DMS79 treated with DMSO at 0.1 percent for 48 hours (cell line): ENCODE measurements around the gene NRL.

Experiments used
- DNase-seq: peaks from one replicate; lab custom pipeline; 2025; lab: John Stamatoyannopoulos, UW

Gene NRL

DNA sequence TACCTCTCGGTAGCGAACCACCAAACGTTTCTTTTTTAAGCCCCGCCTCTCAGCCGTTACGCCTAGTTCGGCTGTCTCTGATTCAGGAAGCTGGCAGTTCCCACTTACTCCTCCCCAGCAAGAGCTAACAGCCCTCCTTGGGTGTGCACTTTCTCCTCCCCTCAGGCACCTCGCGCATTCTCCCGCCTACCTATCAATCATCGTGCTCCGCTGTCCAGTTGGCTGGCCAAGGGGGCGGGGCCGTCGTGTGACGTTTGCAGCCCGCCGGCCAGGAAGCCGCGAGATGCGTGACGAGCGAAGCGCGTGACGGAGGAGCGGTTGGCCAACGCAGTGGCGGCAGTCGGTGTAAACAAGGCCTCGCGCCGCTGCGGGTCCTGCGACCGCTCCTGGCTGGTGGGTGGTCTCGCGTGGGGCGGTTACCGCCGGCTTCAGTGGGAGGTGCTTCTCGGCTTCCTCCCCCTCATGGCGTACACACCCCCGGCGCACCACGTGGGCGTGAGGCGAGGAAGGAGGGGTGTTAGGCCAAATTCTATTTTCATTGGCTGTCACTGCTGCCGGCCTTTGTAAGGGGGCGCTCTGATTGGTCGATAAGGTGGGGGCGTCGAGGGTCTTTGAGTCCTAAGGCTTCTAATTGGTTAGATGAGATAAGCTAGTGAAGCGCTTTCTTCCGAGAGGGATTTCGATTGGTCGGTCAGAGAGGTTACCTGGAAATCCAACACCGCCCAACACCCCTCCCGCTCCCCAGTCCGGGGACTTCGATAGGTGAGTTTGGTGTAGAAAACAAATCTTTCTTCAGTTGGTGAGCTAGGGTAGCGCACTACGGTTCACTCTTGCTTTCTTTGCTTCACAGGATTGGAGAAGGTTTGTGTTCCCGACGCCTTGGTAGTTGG, at the start of gene NRL, which contains the start of gene DCAF11:
Gene NRL, minus strand, starts transcription at position 418 of the 890 bp plus-strand sequence. CDS start 32,101 bp downstream, outside the sequence.
Gene DCAF11, plus strand, starts transcription at position 246 of the 890 bp plus-strand sequence. CDS start 818 bp downstream, outside the sequence.
- peak; percentile 100 for DNase-seq

GRCh38 chr14:24162093-24162492, 47.3 kb upstream of the NRL start:
- no peak for DNase-seq

GRCh38 chr14:24160850-24161804, 46.4 kb upstream of the NRL start, which contains the start of gene IRF9:
Gene IRF9 (plus strand): TSS chr14:24161265. CDS start chr14:24162145, 880 bp downstream.
- peak; percentile 99 for DNase-seq

DNA sequence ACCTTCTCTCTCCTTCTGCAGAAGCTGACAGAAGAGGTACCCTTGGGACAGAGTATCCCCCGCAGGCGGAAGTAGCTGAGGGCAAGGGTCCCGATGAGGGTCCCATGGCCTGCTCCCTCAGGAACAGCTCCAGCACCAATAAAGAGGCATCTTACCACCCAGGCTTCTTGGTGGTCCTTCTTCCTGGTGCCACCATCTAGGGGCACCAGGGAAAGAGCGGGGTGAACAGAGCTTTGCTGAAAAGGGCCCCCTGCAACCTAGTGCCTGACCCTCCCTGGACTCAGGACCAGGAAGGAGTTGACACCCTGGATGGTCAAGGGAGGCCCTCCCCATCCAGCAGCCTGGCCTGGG, 45.7 kb upstream of the NRL start:
- no peak for DNase-seq

GRCh38 chr14:24159777-24160498, 45.2 kb upstream of the NRL start:
- no peak for DNase-seq

GRCh38 chr14:24157331-24157730, 42.6 kb upstream of the NRL start:
- no peak for DNase-seq

DNA sequence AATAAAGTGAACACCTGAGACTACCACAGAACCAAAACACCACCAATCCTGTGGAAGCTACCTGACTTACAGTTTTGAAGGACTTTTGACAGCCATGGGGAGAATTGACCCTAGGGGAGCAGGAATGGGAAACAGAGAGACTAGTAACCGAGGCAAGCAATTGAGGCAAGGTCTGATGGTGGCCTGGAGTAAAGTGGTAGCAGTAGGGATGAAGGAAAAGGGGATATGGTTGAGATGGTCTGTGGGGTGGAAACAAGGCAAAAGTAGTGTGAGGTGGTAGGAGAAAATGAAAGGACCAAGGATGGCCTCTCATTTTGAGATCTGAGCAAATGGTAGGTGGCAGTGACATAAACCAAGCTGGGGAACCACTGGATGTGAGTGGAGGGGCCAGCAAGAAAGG, 42.1 kb upstream of the NRL start:
- DNase-seq, result no peak

DNA sequence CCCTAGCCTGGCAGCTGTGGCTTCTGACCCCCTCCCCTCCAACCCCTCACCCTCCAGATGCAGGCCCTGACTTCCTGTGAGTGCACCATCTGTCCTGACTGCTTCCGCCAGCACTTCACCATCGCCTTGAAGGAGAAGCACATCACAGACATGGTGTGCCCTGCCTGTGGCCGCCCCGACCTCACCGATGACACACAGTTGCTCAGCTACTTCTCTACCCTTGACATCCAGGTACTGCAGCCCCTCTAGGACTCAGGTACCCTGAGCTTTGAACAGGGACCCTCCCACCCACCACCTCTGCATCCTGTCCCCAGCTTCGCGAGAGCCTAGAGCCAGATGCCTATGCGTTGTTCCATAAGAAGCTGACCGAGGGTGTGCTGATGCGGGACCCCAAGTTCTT, 40.4 kb upstream of the NRL start:
- DNase-seq, result no peak

- DNase-seq, result no peak
Observed at GRCh38 chr14:24151404-24152080, 36.8 kb upstream of the NRL start.

- DNase-seq, result no peak
Observed at GRCh38 chr14:24150993-24151392, 36.2 kb upstream of the NRL start.

- DNase-seq, result no peak
Observed at GRCh38 chr14:24150567-24150966, 35.8 kb upstream of the NRL start.

DNA sequence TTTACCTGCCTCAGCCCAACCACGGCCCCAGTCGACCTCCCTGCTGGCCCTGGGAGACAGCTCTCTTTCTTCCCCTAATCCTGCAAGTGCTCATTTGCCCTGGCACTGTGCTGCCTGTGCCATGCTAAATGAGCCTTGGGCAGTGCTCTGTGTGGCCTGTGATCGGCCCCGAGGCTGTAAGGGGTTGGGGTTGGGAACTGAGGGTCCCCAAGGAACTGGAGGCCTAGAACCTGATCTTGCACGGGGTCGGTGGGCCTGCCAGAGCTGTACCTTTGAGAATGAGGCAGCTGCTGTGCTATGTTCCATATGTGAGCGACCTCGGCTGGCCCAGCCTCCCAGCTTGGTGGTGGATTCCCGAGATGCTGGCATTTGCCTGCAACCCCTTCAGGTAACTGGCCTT, 35.3 kb upstream of the NRL start:
- DNase-seq, result no peak

- DNase-seq, result no peak
Observed at GRCh38 chr14:24149302-24149969, 34.7 kb upstream of the NRL start.

GRCh38 chr14:24147761-24148428, 33.1 kb upstream of the NRL start:
- no peak for DNase-seq

DNA sequence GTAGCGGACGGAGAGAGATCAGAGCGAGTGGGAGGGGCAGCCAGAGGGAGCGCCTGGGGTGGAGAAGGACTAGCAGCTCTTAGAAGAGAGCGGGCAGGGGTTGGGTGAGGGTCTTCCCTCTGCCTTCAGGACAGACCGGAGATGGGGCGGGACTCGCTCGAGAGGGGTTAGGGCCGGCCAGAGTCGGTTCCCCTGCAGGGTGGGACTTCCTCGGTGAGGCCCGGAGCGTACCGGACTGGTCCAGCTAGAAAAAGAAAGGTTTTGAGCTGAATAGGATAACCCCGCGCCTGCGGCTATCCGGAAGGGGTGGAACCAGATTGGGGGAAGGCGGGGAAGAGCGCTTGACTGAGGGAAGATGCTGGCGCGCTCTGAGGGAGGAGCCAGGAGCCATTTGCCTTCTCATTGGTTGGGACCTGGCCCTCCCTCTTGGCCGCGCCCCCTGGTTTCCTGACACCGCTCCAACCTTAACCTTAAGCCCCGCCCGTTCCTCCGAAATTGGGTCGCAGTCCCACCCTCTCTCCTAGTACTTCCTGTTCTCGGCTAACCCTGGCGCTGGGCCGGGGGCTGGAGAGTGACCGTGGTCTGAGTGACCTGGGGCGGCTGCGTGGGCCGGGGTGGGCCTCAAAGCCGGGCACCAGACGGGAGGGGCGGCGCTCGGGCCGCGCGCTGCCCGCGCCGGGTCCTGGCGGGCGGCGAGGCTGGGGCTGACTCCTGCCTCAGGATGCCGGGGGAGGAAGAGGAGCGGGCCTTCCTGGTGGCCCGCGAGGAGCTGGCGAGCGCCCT, 32.4 kb upstream of the NRL start, which contains the start of gene RNF31:
Gene RNF31, plus strand, starts transcription at position 521 of the 783 bp plus-strand sequence. Its CDS starts 201 bp downstream, at position 722.
- peak; percentile 100 for DNase-seq

DNA sequence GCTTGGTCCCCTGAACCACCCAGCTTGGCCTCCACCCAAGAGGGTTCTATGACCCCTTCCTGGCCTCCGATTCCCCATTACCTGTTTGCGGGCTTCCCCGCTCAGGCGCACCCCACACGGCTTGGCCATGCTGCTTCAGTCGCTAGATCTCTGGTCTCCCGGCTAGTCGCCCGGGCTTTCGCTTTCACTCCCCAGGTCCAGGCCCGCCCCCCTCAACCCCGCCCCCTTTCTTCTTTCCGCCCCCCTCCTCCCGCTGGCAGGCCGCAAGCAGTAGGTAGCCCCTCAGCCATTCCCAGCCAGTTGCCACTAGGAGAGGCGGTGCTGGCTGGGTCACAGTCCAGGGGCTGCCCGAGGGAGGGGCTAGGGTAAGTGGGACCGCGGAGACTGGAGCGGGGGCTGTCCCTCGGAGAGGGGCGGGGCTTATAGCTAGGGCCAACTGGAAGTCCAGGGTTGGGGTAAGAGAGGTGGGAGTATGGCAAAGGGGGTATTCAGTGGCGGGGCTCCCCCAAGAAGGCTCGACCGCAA, 31.8 kb upstream of the NRL start, which contains the start of gene PSME2:
Gene PSME2, minus strand, starts transcription at position 158 of the 525 bp plus-strand sequence. Its CDS starts 29 bp downstream, at position 129.
- DNase-seq, result peak; percentile 99

DNA sequence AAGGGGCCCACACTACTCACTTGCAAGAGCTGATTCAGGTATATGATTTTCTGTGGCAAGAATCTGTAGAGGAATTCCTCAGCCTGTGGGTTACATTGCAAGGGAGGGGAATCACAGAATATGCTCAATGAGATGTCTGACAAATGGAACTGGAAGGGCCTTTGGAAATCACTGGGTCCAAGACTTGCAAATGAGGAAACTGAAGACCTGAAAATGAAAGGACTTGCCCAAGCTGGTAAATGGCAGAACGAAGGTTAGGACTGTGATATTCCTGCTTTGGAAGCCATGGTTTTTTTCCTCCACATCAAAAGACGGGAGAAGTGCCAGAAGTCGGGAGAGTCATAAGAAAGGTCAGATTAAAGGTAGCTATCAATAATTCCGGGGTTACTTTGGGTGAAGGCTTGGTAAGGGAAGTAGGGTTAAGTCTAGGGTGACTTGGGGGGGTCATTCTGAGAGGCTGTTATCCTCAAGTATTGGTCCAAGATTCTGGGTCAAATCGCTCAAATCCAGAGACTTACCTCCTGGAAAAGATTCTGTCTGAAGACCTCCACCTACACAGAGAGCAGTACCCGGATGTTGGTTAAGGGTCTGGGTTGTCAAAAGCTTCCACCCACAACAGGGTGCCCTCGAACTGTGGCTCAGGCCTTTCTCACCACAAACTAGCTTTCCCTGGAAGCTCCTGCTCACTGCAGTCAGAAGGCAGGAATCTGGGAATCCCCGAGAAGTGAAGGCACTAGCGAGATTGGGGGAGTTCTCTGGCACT, 31.1 kb upstream of the NRL start:
- peak; percentile 39 for DNase-seq

DNA sequence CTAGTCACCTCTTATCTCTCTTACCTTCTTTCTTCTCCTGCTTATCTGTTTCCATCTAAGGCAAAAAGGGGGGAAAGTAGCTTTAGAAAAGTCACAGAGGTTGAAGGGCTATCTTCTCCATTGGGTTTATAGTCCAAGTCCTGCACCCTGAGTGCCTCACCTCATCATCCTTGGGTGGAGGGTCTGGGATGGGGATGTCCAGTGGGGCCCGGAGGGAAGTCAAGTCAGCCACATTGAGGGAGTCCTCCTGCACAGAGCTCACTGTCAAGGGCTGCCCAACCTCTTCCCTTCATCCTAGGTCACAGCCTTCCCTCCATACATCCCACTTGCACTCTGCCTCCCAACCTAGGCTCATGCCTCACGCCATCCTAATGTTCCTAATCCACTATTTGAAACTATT, 30.5 kb upstream of the NRL start:
- no peak for DNase-seq
